ENCODE measurements around the gene ST3GAL6.

ST3GAL6 gene

GRCh38 chr3:98779541-98780335 is 16.6 kb downstream of the ST3GAL6 start:
- no peaks in the 10 kb centered on the region for H3K27me3 ChIP-seq (ENCODE audit: insufficient read depth, low read length)
- no peak overlapping the region for H3K9ac ChIP-seq (ENCODE audit: low read length)
- no peak overlapping the region for H2AFZ ChIP-seq (ENCODE audit: insufficient read depth, low read length, poor library complexity)
- no peak overlapping the region for H3K4me3 ChIP-seq (ENCODE audit: low read depth, low read length)
- H2BK12ac ChIP-seq (ENCODE audit: low read length): no peak overlapping the region
- H4K12ac ChIP-seq (ENCODE audit: low read depth, low read length): no peak overlapping the region
- no peaks in the 10 kb centered on the region for H3K79me1 ChIP-seq (ENCODE audit: low read length)
- H2AK5ac ChIP-seq (ENCODE audit: low read length): no peak overlapping the region
- no peak overlapping the region for H3K27ac ChIP-seq (ENCODE audit: low read depth, low read length)
- H3K36me3 ChIP-seq (ENCODE audit: control insufficient read depth in 1 of 2, insufficient read depth in 2 of 2, low read length in 2 of 2): peaks cover 0 to 2% of the 10 kb centered on the region in 2 experiments
- no peak overlapping the region for H4K91ac ChIP-seq (ENCODE audit: low read depth, low read length)
- H2BK5ac ChIP-seq (ENCODE audit: low read depth, low read length, poor library complexity): no peak overlapping the region
- DNase-seq: peak; percentile 79 to 89
- H3K4me2 ChIP-seq (ENCODE audit: low read length): no peak overlapping the region
- no CpG with 5 or more reads among the region's 4 CpGs for WGBS (ENCODE audit: extremely low coverage, insufficient coverage, insufficient read length)
- H3K4me1 ChIP-seq (ENCODE audit: control insufficient read depth in 1 of 2, insufficient read depth in 2 of 2, low read length in 2 of 2): peaks cover 7 to 9% of the 10 kb centered on the region in 2 experiments
- H4K8ac ChIP-seq (ENCODE audit: low read depth, low read length): no peak overlapping the region
- no peak overlapping the region for H2BK120ac ChIP-seq (ENCODE audit: insufficient read depth, low read length, poor library complexity)
- no peak overlapping the region for H3K14ac ChIP-seq (ENCODE audit: low read length)
- H3K4ac ChIP-seq (ENCODE audit: low read depth, low read length): no peak overlapping the region
- no peaks in the 10 kb centered on the region for H3K9me3 ChIP-seq (ENCODE audit: insufficient read depth, low read depth, low read length)
- no peak overlapping the region for H3K23ac ChIP-seq (ENCODE audit: low read length)
- no peaks in the 10 kb centered on the region for H3K79me2 ChIP-seq (ENCODE audit: control insufficient read depth, insufficient read depth, low read length, poor library complexity)
- no peak overlapping the region for H3K18ac ChIP-seq (ENCODE audit: low read length)

- H2BK5ac ChIP-seq (ENCODE audit: low read depth, low read length, poor library complexity): no peak overlapping the region
- H3K18ac ChIP-seq (ENCODE audit: low read length): no peak overlapping the region
- peak overlapping the region; percentile 32 for H3K27ac ChIP-seq (ENCODE audit: low read depth, low read length)
- H3K9me3 ChIP-seq (ENCODE audit: insufficient read depth, low read depth, low read length): no peaks in the 10 kb centered on the region
- no peak overlapping the region for H3K4me2 ChIP-seq (ENCODE audit: low read length)
- H2AFZ ChIP-seq (ENCODE audit: insufficient read depth, low read length, poor library complexity): no peak overlapping the region
- no peak overlapping the region for H2BK12ac ChIP-seq (ENCODE audit: low read length)
- no peaks in the 10 kb centered on the region for H3K27me3 ChIP-seq (ENCODE audit: insufficient read depth, low read length)
- H3K14ac ChIP-seq (ENCODE audit: low read length): no peak overlapping the region
- H2AK5ac ChIP-seq (ENCODE audit: low read length): no peak overlapping the region
- H3K79me2 ChIP-seq (ENCODE audit: control insufficient read depth, insufficient read depth, low read length, poor library complexity): no peaks in the 10 kb centered on the region
- peaks cover 0 to 2% of the 10 kb centered on the region in 2 experiments for H3K36me3 ChIP-seq (ENCODE audit: control insufficient read depth in 1 of 2, insufficient read depth in 2 of 2, low read length in 2 of 2)
- H3K79me1 ChIP-seq (ENCODE audit: low read length): no peaks in the 10 kb centered on the region
- no peak overlapping the region for H3K4me3 ChIP-seq (ENCODE audit: low read depth, low read length)
- no peak overlapping the region for H2BK120ac ChIP-seq (ENCODE audit: insufficient read depth, low read length, poor library complexity)
- H4K91ac ChIP-seq (ENCODE audit: low read depth, low read length): no peak overlapping the region
- no peak overlapping the region for H3K9ac ChIP-seq (ENCODE audit: low read length)
- H3K4me1 ChIP-seq (ENCODE audit: control insufficient read depth in 1 of 2, insufficient read depth in 2 of 2, low read length in 2 of 2): peaks cover 7 to 9% of the 10 kb centered on the region in 2 experiments
- H4K8ac ChIP-seq (ENCODE audit: low read depth, low read length): no peak overlapping the region
- no peak overlapping the region for H4K12ac ChIP-seq (ENCODE audit: low read depth, low read length)
- DNase-seq: peak; percentile 44 to 92
- no CpG with 5 or more reads among the region's 2 CpGs for WGBS (ENCODE audit: extremely low coverage, insufficient coverage, insufficient read length)
- no peak overlapping the region for H3K4ac ChIP-seq (ENCODE audit: low read depth, low read length)
- no peak overlapping the region for H3K23ac ChIP-seq (ENCODE audit: low read length)
Measured at GRCh38 chr3:98780343-98780742, 17.2 kb downstream of the ST3GAL6 start.

DNA sequence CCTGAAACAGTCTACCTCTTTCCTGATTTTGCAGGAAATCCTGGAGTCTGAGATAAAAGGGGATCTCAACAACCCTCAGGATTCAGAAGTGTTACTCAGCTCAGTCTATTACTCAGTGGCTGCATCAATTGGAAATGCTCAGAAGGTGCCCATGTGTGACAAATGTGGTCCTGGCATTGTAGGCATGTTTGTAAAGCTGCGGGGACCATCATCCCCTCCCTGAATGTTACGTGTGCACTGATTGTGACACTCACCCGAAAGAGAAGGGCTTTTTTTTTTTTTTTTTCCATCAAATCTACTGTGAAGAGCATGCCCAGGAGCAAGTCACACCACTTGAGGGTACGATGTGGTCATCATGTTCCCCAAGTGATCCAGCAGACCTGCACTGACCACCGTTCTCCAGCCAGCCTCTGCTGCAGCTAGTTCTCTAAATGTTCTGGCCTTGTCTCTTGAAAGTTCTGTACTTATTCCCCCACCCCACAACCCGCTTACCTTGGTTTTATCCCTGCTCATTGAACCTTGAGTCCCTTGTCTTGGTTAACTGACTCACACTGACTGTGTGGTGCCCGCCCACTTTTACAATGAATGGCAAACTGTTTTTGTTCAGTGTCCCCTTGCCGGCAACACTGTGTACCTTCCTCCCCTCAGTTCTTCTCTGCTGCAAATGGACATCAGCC is 19.8 kb downstream of the ST3GAL6 start:
- H2BK12ac ChIP-seq (ENCODE audit: low read length): no peak overlapping the region
- H3K27ac ChIP-seq (ENCODE audit: low read depth, low read length): no peak overlapping the region
- peaks cover 7 to 9% of the 10 kb centered on the region in 2 experiments for H3K4me1 ChIP-seq (ENCODE audit: control insufficient read depth in 1 of 2, insufficient read depth in 2 of 2, low read length in 2 of 2)
- H2BK120ac ChIP-seq (ENCODE audit: insufficient read depth, low read length, poor library complexity): no peak overlapping the region
- H3K9ac ChIP-seq (ENCODE audit: low read length): no peak overlapping the region
- no peak overlapping the region for H3K4me3 ChIP-seq (ENCODE audit: low read depth, low read length)
- no peak overlapping the region for H3K4ac ChIP-seq (ENCODE audit: low read depth, low read length)
- H3K4me2 ChIP-seq (ENCODE audit: low read length): no peak overlapping the region
- H2AK5ac ChIP-seq (ENCODE audit: low read length): no peak overlapping the region
- no peak overlapping the region for H3K18ac ChIP-seq (ENCODE audit: low read length)
- peak; percentile 77 to 84 for DNase-seq
- no peak overlapping the region for H2BK5ac ChIP-seq (ENCODE audit: low read depth, low read length, poor library complexity)
- H3K79me1 ChIP-seq (ENCODE audit: low read length): no peaks in the 10 kb centered on the region
- no peak overlapping the region for H4K91ac ChIP-seq (ENCODE audit: low read depth, low read length)
- no peak overlapping the region for H4K12ac ChIP-seq (ENCODE audit: low read depth, low read length)
- no peak overlapping the region for H3K23ac ChIP-seq (ENCODE audit: low read length)
- H4K8ac ChIP-seq (ENCODE audit: low read depth, low read length): no peak overlapping the region
- no peaks in the 10 kb centered on the region for H3K79me2 ChIP-seq (ENCODE audit: control insufficient read depth, insufficient read depth, low read length, poor library complexity)
- H3K27me3 ChIP-seq (ENCODE audit: insufficient read depth, low read length): no peaks in the 10 kb centered on the region
- no peaks in the 10 kb centered on the region for H3K9me3 ChIP-seq (ENCODE audit: insufficient read depth, low read depth, low read length)
- H3K36me3 ChIP-seq (ENCODE audit: control insufficient read depth in 1 of 2, insufficient read depth in 2 of 2, low read length in 2 of 2): peaks cover 0 to 2% of the 10 kb centered on the region in 2 experiments
- no peak overlapping the region for H3K14ac ChIP-seq (ENCODE audit: low read length)
- WGBS (ENCODE audit: extremely low coverage, insufficient coverage, insufficient read length): no CpG with 5 or more reads among the region's 8 CpGs
- no peak overlapping the region for H2AFZ ChIP-seq (ENCODE audit: insufficient read depth, low read length, poor library complexity)

DNA sequence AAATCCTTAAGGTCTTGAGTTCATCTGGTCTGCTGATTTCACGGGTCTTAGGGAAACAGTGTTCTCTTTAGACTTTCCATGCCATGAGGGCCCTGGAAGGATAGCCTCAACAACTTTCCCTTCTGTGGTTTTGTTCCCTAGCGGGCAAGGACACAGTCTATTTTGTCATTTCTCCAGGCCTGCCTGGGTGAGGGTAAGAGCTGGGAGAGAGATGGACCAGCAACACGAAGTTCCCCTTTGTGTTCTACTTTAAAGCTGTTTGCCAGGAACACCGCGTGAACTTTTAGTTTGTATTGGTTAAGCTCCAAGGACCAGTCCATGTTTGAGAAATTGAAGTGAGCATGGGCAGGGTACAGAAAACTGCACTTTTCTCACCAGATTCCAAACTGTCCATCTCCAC is 20.9 kb downstream of the ST3GAL6 start:
- no peak overlapping the region for H3K4me3 ChIP-seq (ENCODE audit: low read depth, low read length)
- no peak overlapping the region for H3K14ac ChIP-seq (ENCODE audit: low read length)
- no peak overlapping the region for H2AFZ ChIP-seq (ENCODE audit: insufficient read depth, low read length, poor library complexity)
- H4K8ac ChIP-seq (ENCODE audit: low read depth, low read length): no peak overlapping the region
- H3K79me1 ChIP-seq (ENCODE audit: low read length): no peaks in the 10 kb centered on the region
- no peak overlapping the region for H4K12ac ChIP-seq (ENCODE audit: low read depth, low read length)
- H3K4me1 ChIP-seq (ENCODE audit: control insufficient read depth in 1 of 2, insufficient read depth in 2 of 2, low read length in 2 of 2): peaks cover 2 to 3% of the 10 kb centered on the region in 2 experiments
- no peak overlapping the region for H3K23ac ChIP-seq (ENCODE audit: low read length)
- H3K27me3 ChIP-seq (ENCODE audit: insufficient read depth, low read length): no peaks in the 10 kb centered on the region
- H3K9me3 ChIP-seq (ENCODE audit: insufficient read depth, low read depth, low read length): no peaks in the 10 kb centered on the region
- no peak for DNase-seq
- no peaks in the 10 kb centered on the region for H3K79me2 ChIP-seq (ENCODE audit: control insufficient read depth, insufficient read depth, low read length, poor library complexity)
- H2BK5ac ChIP-seq (ENCODE audit: low read depth, low read length, poor library complexity): no peak overlapping the region
- peak overlapping the region; percentile 46 for H3K9ac ChIP-seq (ENCODE audit: low read length)
- H3K36me3 ChIP-seq (ENCODE audit: control insufficient read depth in 1 of 2, insufficient read depth in 2 of 2, low read length in 2 of 2): peaks cover 0 to 2% of the 10 kb centered on the region in 2 experiments
- no peak overlapping the region for H4K91ac ChIP-seq (ENCODE audit: low read depth, low read length)
- no peak overlapping the region for H3K27ac ChIP-seq (ENCODE audit: low read depth, low read length)
- H3K4ac ChIP-seq (ENCODE audit: low read depth, low read length): no peak overlapping the region
- H3K18ac ChIP-seq (ENCODE audit: low read length): no peak overlapping the region
- no peak overlapping the region for H2BK120ac ChIP-seq (ENCODE audit: insufficient read depth, low read length, poor library complexity)
- H2BK12ac ChIP-seq (ENCODE audit: low read length): no peak overlapping the region
- no CpG with 5 or more reads among the region's 5 CpGs for WGBS (ENCODE audit: extremely low coverage, insufficient coverage, insufficient read length)
- H3K4me2 ChIP-seq (ENCODE audit: low read length): no peak overlapping the region
- no peak overlapping the region for H2AK5ac ChIP-seq (ENCODE audit: low read length)

All from trophoblast cell (in vitro differentiated cells and primary cell).